Ovary (tissue), 3 donors: ENCODE results near the gene EFEMP2.
A peak's percentile ranks its signal among the peaks of the same experiment; 100 is the strongest.

ENCODE experiments used
- POLR2A ChIP-seq: fragments of 450-650 bp; IDR thresholded peaks from one replicate; pipeline ENCODE4 v1.6.1; 2017; ENCODE audit warnings: antibody characterized with exemption, mild to moderate bottlenecking, moderate library complexity
- TF ChIP-seq, protein P1 (sequence below), 3 donors: fragments of 450-650 bp in 2 of 3; fragments of 200-600 bp in 1 of 3; IDR thresholded peaks; one replicate each; pipeline versions ENCODE4 v1.5.1 to v1.8.0; 2016 to 2022; ENCODE audit warnings: antibody characterized with exemption in 3 of 3, mild to moderate bottlenecking in 1 of 3
- donor health status: DM: no; HTN: no; CAD: no.

- TF ChIP-seq, protein P1, sequence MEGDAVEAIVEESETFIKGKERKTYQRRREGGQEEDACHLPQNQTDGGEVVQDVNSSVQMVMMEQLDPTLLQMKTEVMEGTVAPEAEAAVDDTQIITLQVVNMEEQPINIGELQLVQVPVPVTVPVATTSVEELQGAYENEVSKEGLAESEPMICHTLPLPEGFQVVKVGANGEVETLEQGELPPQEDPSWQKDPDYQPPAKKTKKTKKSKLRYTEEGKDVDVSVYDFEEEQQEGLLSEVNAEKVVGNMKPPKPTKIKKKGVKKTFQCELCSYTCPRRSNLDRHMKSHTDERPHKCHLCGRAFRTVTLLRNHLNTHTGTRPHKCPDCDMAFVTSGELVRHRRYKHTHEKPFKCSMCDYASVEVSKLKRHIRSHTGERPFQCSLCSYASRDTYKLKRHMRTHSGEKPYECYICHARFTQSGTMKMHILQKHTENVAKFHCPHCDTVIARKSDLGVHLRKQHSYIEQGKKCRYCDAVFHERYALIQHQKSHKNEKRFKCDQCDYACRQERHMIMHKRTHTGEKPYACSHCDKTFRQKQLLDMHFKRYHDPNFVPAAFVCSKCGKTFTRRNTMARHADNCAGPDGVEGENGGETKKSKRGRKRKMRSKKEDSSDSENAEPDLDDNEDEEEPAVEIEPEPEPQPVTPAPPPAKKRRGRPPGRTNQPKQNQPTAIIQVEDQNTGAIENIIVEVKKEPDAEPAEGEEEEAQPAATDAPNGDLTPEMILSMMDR (IDR thresholded peaks at IDR 0.05): peak in 2 of 3 donors; percentile 40 to 61
- peak; percentile 96 for TF ChIP-seq POLR2A
Observed at GRCh38 chr11:65890324-65891218, 18.0 kb upstream of the EFEMP2 start, which contains the start of gene CCDC85B.
